Glutamatergic neuron (in vitro differentiated cells): ENCODE results near the gene PPFIBP1. TPM values are rescaled to one million over a fixed set of nuclear protein-coding genes. Genes with fewer than 3 reads are reported as not detected.

Source experiments
- DNase-seq: peaks from one replicate; pipeline ENCODE4 v3.0.0; 2022
- H3K27ac Mint-ChIP-seq: one replicate; pipeline ENCODE4 v1.8.0; 2020; ENCODE audit warnings: mild to moderate bottlenecking, mixed read lengths, inconsistent platforms; ENCODE audit not compliant: unreplicated experiment
- H3K27me3 Mint-ChIP-seq: one replicate; pipeline ENCODE4 v1.8.0; 2020; ENCODE audit warnings: mild to moderate bottlenecking, moderate library complexity, mixed read lengths, inconsistent platforms; ENCODE audit not compliant: unreplicated experiment
- H3K36me3 Mint-ChIP-seq: one replicate; pipeline ENCODE4 v1.8.0; 2020; ENCODE audit warnings: mild to moderate bottlenecking, mixed read lengths, inconsistent platforms; ENCODE audit not compliant: unreplicated experiment
- H3K4me1 Mint-ChIP-seq: one replicate; pipeline ENCODE4 v1.8.0; 2020; ENCODE audit warnings: mild to moderate bottlenecking, low read depth, mixed read lengths, inconsistent platforms; ENCODE audit not compliant: unreplicated experiment
- H3K4me3 Mint-ChIP-seq: one replicate; pipeline ENCODE4 v1.8.0; 2020; ENCODE audit warnings: mild to moderate bottlenecking, mixed read lengths, inconsistent platforms; ENCODE audit not compliant: unreplicated experiment
- H3K9me3 Mint-ChIP-seq: one replicate; pipeline ENCODE4 v1.8.0; 2020; ENCODE audit warnings: mild to moderate bottlenecking, moderate library complexity, mixed read lengths, inconsistent platforms; ENCODE audit not compliant: unreplicated experiment
- CTCF ChIP-seq: fragments of 200-600 bp; sonication (generic); IDR thresholded peaks from one replicate; pipeline ENCODE4 v1.5.0; 2021; ENCODE audit not compliant: partially characterized antibody, unreplicated experiment
- total RNA-seq: library from RNA; stranded (reverse); fragmentation: NEBNext Ultra II Directional; extraction: Animal tissue kit (Norgen Biotek cat#: 25700); gene quantifications from one replicate; pipeline ENCODE4 v1.2.1, GENCODE V29; 2021; ENCODE audit not compliant: unreplicated experiment

PPFIBP1 gene
- total RNA-seq, 1 donor from 2014 or later: 43.0 TPM

DNA sequence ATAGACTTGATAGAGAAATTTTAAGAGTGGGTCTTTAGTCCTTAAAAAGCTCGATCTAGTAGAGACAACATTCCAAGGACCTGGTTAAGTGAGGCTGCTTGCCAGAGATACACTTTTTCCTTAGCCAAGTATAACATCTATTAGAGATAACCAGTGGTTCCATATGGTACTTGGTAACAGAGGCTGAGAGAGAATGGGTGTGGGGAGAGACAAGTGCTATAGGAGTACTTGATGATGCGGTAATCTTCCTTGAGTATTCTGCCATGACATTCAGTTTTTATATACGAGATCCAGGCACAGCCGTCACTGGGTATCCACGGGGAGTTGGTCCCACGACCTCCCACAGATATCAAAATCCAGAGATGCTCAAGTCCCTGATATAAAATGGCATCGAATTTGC, 94.8 kb downstream of the PPFIBP1 start:
- no peak for TF ChIP-seq CTCF
- Mint-ChIP-seq H3K36me3 (no peaks in the 10 kb centered on the region), H3K4me1 (peaks cover 2% of the 10 kb centered on the region), H3K27me3 (no peaks in the 10 kb centered on the region), H3K4me3 (no peak overlapping the region), H3K9me3 (peaks cover 1% of the 10 kb centered on the region), H3K27ac (no peak overlapping the region)
- DNase-seq: no peak

DNA sequence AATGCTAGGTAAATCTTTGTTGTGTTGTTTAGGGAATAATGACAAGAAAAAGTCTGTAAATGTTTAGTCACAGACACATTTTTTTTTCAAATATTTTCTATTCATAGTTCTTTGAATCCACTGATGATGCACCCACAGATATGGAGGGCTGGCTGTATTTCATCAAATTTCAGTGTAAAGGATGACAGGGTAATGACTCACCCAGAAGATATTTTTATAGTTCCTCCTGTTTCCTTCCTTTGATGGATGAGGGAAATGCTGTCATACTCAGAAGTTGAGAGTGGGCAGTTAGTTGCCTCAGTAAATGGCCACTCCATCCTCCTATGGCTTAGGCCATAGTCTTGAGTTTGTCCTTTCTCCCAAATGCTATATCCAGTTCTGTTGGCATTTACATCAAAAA, 95.3 kb downstream of the PPFIBP1 start:
- Mint-ChIP-seq H3K4me3 (no peak overlapping the region), H3K27ac (no peak overlapping the region), H3K4me1 (peaks cover 2% of the 10 kb centered on the region), H3K9me3 (peaks cover 1% of the 10 kb centered on the region), H3K36me3 (no peaks in the 10 kb centered on the region), H3K27me3 (no peaks in the 10 kb centered on the region)
- no peak for TF ChIP-seq CTCF
- no peak for DNase-seq

DNA sequence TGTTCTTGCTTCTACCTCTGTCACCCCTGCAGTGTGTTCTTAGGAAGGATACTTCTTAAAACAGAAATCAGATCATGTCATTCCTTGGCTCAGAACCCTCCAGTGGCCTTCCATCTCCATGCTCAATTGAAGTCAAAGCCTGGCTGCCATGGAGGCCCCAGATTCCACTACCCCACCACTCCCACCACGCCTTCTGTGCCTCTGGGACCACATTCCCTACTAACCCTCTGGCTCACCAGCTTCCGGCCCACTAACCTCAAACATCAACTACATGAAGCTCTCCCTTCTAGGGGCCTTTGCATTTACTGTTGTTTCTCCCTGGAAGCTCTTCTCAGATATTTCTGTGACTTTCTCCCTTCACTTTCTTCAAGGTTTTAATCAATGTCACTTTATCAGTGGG, 96.1 kb downstream of the PPFIBP1 start:
- no peak overlapping the region for H3K27ac Mint-ChIP-seq

DNA sequence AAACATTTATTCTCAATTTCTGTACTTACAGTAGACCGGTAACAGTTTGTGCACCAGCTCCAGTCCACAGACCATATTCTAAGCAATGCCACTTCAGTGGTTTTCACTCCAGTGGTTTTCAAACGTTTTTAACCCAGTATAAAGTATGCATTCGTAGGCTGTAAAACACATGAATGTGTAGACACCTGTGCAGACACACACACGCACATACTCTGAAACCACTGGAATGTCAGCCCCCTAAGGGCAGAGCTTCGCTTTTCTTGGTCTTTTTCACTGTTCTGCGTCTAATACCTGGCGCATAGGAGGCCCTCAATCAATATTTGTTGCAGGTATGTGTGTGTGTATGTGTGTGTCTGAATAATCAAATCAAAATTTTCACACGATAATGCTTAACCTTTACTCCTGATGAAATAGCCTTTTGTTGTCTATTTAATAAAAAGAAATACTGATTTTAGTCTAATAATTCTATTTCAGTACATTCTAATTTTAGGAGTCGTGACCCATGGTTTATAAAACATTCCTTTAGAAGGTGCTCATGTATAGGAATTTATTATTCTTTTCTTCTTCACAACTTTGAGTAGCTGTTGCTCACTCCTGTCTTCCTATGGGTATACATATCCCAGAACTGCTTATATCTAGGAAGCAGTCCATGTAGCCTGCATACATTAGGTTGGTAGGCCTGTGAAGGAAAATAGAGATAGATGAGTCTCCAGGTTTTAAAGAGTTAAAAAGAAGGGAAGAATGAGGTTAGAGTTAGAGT, 98.6 kb downstream of the PPFIBP1 start:
- H3K27ac Mint-ChIP-seq: no peak overlapping the region
- peaks cover 3% of the 10 kb centered on the region for H3K9me3 Mint-ChIP-seq
- H3K36me3 Mint-ChIP-seq: no peaks in the 10 kb centered on the region
- no peak for TF ChIP-seq CTCF
- H3K4me3 Mint-ChIP-seq: no peak overlapping the region
- DNase-seq: no peak
- peaks cover 2% of the 10 kb centered on the region for H3K4me1 Mint-ChIP-seq
- H3K27me3 Mint-ChIP-seq: no peaks in the 10 kb centered on the region

More for the DNA sequence above, 96.1 kb downstream of the PPFIBP1 start:
- peaks cover 2% of the 10 kb centered on the region for H3K4me1 Mint-ChIP-seq
- no peak for TF ChIP-seq CTCF
- no peak overlapping the region for H3K4me3 Mint-ChIP-seq
- no peak for DNase-seq
- peaks cover 1% of the 10 kb centered on the region for H3K9me3 Mint-ChIP-seq
- H3K27me3 Mint-ChIP-seq: no peaks in the 10 kb centered on the region
- no peaks in the 10 kb centered on the region for H3K36me3 Mint-ChIP-seq

DNA sequence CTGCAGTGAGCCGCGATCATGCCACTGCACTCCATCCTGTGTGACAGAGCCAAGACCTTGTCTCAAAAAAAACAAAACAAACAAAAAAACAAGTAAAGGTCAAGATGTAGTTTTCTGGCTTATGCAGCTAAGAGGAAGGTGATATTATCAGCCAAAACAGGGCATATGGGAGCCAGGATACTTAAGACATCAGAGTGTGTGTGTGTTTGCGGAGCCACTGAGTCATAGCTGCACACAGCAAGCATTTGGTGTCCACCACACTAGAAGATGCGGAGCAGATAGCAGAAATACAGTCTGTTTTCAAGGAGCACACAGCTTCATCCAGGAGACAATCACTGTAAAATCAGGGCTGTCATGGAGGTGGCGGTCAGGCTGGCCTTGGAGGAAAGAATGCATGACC, 99.6 kb downstream of the PPFIBP1 start:
- H3K9me3 Mint-ChIP-seq: peaks cover 3% of the 10 kb centered on the region
- no peak for DNase-seq
- H3K4me1 Mint-ChIP-seq: peaks cover 2% of the 10 kb centered on the region
- no peak for TF ChIP-seq CTCF
- no peak overlapping the region for H3K4me3 Mint-ChIP-seq
- no peak overlapping the region for H3K27ac Mint-ChIP-seq
- H3K36me3 Mint-ChIP-seq: no peaks in the 10 kb centered on the region
- H3K27me3 Mint-ChIP-seq: no peaks in the 10 kb centered on the region
